Nephron (organoid): ENCODE results near the gene MTCL3.

Experiments used
- H3K27ac Mint-ChIP-seq, 3 experiments: 2 replicates each; pipeline ENCODE4 v1.8.0; 2020; ENCODE audit warnings: mixed read lengths in 3 of 3, mild to moderate bottlenecking in 2 of 3, moderate library complexity in 1 of 3
- H3K27me3 Mint-ChIP-seq: 2 replicates; pipeline ENCODE4 v1.8.0; 2021; ENCODE audit warnings: low read depth, mild to moderate bottlenecking, moderate library complexity, mixed read lengths
- H3K36me3 Mint-ChIP-seq: 2 replicates; pipeline ENCODE4 v1.8.0; 2020; ENCODE audit warnings: low read depth, mixed read lengths
- H3K4me1 Mint-ChIP-seq: 2 replicates; pipeline ENCODE4 v1.8.0; 2020; ENCODE audit warnings: mixed read lengths
- H3K4me3 Mint-ChIP-seq, 3 experiments: 2 replicates each; pipeline ENCODE4 v1.8.0; 2020; ENCODE audit warnings: mild to moderate bottlenecking in 3 of 3, mixed read lengths in 3 of 3, moderate library complexity in 2 of 3
- H3K9me3 Mint-ChIP-seq: 2 replicates; pipeline ENCODE4 v1.8.0; 2020; ENCODE audit warnings: mixed read lengths
- TF ChIP-seq, protein P1 (sequence below), 3 experiments: fragments of 200-600 bp; sonication (generic); IDR thresholded peaks; one replicate each; pipeline ENCODE4 v1.5.0; 2021; ENCODE audit warnings: antibody characterized with exemption in 3 of 3; ENCODE audit not compliant: unreplicated experiment in 3 of 3

The MTCL3 gene

DNA sequence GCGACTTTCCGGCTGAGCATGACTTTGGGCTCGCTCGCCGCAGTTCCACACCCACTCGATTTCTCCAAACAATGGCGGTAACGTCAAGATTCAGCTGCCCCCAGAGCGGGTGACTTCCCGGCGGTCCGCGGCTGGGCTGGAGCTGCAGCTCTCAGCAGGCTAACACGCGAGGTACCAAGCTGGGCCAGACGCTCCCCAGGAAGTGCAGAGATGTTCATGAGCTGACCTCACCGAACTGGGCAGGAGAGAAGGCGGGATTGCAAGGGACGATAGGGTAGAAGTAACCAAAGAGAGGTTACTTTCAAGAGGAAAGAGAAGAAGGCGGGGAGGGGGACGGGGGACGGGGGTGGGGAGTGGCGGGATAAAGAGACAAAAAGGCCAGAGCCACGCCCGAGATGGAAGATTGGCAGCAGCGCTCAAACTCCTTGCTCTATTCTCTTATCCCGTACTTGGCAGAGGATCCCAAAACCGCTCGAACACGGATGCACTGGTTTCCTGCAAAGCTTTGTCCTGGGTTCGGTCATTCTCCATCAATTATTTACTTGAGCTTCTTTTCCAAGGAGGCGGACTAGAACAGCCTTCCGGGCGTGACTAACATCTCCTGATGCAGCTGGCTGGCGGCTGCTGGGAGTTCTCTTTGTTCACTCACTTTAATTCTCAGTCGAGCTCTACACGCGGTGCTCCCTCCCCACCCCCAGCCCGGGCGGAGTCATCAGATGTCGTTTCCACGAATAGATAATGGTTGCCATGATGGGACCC is at the start of gene MTCL3:
MTCL3 (minus strand) TSS at position 626 of the 759 bp plus-strand sequence.
- Mint-ChIP-seq H3K27ac (peak within 1 kb of the TSS; percentile 42 to 58 (median 48)), H3K4me3 (peak within 1 kb of the TSS; percentile 74 to 82 (median 81)), H3K9me3 (no peaks in the 10 kb centered on the region), H3K4me1 (peaks cover 27% of the 10 kb centered on the region), H3K36me3 (no peaks in the 10 kb centered on the region), H3K27me3 (peaks cover 64% of the 10 kb centered on the region)
- TF ChIP-seq, protein P1, sequence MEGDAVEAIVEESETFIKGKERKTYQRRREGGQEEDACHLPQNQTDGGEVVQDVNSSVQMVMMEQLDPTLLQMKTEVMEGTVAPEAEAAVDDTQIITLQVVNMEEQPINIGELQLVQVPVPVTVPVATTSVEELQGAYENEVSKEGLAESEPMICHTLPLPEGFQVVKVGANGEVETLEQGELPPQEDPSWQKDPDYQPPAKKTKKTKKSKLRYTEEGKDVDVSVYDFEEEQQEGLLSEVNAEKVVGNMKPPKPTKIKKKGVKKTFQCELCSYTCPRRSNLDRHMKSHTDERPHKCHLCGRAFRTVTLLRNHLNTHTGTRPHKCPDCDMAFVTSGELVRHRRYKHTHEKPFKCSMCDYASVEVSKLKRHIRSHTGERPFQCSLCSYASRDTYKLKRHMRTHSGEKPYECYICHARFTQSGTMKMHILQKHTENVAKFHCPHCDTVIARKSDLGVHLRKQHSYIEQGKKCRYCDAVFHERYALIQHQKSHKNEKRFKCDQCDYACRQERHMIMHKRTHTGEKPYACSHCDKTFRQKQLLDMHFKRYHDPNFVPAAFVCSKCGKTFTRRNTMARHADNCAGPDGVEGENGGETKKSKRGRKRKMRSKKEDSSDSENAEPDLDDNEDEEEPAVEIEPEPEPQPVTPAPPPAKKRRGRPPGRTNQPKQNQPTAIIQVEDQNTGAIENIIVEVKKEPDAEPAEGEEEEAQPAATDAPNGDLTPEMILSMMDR (IDR thresholded peaks at IDR 0.05; ENCODE audit: unreplicated experiment in 3 of 3), result no peak

DNA sequence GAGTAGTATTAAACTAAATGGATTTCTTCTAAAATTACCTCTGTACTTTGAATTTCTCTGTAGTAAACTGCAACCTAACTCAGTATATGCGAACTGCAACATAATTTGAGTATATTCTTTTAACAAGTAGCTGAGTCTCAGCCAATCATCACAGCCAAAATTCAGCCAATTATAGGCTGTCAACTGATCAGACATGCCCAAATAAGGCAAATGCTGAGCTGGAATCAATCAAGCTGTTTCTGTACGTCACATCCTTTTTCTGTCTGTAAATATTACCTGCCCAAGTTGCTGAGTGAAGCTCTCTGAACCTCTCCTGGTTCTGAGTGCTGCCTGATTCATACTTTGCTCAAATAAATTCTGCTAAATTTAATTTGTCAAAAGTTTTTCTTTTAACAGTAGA is 48.3 kb upstream of the MTCL3 start:
- no peak overlapping the region for H3K4me3 Mint-ChIP-seq
- no peaks in the 10 kb centered on the region for H3K27me3 Mint-ChIP-seq
- H3K4me1 Mint-ChIP-seq, result no peaks in the 10 kb centered on the region
- H3K9me3 Mint-ChIP-seq, result no peaks in the 10 kb centered on the region
- H3K36me3 Mint-ChIP-seq, result no peaks in the 10 kb centered on the region
- TF ChIP-seq, protein P1 (IDR thresholded peaks at IDR 0.05; ENCODE audit: unreplicated experiment in 3 of 3), result no peak
- H3K27ac Mint-ChIP-seq, result no peak overlapping the region

DNA sequence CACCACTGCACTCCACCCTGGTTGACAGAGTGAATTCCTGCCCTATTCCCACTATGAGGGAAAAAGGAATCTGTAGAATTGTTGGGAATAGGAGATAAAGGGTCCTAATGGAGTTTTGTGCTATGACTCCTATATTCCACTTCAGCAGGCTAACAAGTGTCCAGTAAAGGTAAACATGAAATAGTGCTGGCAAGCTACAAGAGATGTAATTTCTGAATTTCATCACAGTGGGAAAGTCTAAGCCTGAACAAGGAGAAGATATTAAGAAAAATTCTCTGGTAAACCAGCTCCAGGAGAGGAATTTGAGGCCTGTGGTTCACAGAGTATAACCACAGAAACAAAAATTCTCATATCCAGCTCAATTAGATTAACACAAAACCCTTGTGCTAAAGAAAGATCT is 47.5 kb upstream of the MTCL3 start:
- Mint-ChIP-seq H3K4me1 (no peaks in the 10 kb centered on the region), H3K4me3 (no peak overlapping the region), H3K36me3 (no peaks in the 10 kb centered on the region), H3K27me3 (no peaks in the 10 kb centered on the region), H3K27ac (no peak overlapping the region), H3K9me3 (no peaks in the 10 kb centered on the region)
- TF ChIP-seq, protein P1 (IDR thresholded peaks at IDR 0.05; ENCODE audit: unreplicated experiment in 3 of 3), result no peak

DNA sequence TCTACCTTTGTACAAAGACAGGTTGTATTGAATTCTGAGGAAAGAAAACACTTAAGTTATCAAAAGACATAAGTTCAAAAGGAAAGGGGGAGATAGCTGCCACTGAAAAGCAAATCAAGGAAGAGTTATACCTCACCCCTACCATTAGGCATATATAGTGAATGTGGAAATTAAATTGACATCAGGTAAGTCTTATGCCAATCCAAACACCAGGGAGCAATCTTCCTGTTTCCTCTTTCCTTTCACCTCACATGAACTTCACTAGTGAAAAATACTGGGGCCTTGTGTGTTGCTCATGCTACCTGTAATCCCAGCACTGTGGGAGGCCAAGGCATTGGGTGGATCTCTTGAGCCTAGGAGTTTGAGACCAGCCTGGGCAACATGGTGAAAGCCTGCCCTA is 47.0 kb upstream of the MTCL3 start:
- no peaks in the 10 kb centered on the region for H3K4me1 Mint-ChIP-seq
- H3K27ac Mint-ChIP-seq, result no peak overlapping the region
- no peaks in the 10 kb centered on the region for H3K9me3 Mint-ChIP-seq
- no peaks in the 10 kb centered on the region for H3K27me3 Mint-ChIP-seq
- no peak overlapping the region for H3K4me3 Mint-ChIP-seq
- TF ChIP-seq, protein P1 (IDR thresholded peaks at IDR 0.05; ENCODE audit: unreplicated experiment in 3 of 3), result no peak
- H3K36me3 Mint-ChIP-seq, result no peaks in the 10 kb centered on the region

DNA sequence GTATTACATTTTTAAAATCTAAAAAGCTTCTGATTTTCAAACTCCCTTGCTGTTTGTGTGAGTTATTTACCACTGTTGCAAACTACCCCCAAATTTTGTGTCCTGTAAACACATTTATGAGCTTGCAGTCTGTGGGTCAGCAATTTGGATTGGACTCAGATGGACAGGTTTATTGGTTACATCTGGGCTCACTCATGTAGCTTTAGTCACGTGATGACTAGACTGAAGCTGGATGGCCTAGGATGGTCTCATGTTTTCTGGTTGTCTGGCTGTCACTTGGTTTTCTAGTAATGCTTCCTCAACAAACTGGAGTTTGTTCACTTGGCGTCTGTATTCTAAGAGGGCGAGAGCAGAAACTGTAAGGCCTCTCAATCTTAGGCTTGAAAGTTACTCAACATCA is 45.6 kb upstream of the MTCL3 start:
- Mint-ChIP-seq H3K4me3 (no peak overlapping the region), H3K4me1 (no peaks in the 10 kb centered on the region), H3K36me3 (no peaks in the 10 kb centered on the region), H3K9me3 (no peaks in the 10 kb centered on the region), H3K27ac (no peak overlapping the region), H3K27me3 (no peaks in the 10 kb centered on the region)
- TF ChIP-seq, protein P1 (IDR thresholded peaks at IDR 0.05; ENCODE audit: unreplicated experiment in 3 of 3), result no peak

DNA sequence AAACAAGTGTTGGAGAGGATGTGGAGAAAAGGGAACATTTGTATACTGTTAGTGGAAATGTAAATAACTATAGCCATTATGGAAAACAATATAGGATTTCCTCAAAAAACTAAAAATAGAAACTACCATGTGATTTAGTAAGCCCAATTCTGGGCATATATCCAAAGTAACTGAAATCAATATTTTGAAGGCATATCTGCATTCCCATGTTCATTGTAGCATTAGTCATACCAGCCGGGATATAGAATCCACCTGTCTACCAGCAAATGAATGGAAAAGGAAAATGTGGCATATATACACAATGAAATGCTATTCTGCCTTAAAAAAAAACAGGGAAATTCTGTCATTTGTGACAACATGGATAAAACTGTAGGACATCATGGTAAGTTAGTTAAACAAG is 42.5 kb upstream of the MTCL3 start:
- H3K36me3 Mint-ChIP-seq, result no peaks in the 10 kb centered on the region
- H3K4me1 Mint-ChIP-seq, result no peaks in the 10 kb centered on the region
- H3K9me3 Mint-ChIP-seq, result no peaks in the 10 kb centered on the region

More for the DNA sequence above, 42.5 kb upstream of the MTCL3 start:
- Mint-ChIP-seq H3K4me3 (no peak overlapping the region), H3K27ac (no peak overlapping the region), H3K27me3 (no peaks in the 10 kb centered on the region)
- TF ChIP-seq, protein P1 (IDR thresholded peaks at IDR 0.05; ENCODE audit: unreplicated experiment in 3 of 3), result no peak
